HepG2 (cell line): ENCODE data around the gene PRKAG1. TPM values are rescaled to one million over a fixed set of nuclear protein-coding genes. Genes with fewer than 3 reads are reported as not detected.

Source experiments
- ERF ChIP-seq: IDR thresholded peaks from 2 replicates; pipeline ENCODE4 v1.6.1; 2018; ENCODE audit warnings: missing biosample characterization, missing genetic modification reagents
- GATA4 ChIP-seq: sonication (generic); IDR thresholded peaks from 2 replicates; pipeline ENCODE4 v1.6.1; 2016; ENCODE audit warnings: antibody characterized with exemption, low read depth, borderline replicate concordance
- HDAC6 ChIP-seq: fragments of 200-600 bp; sonication (generic); IDR thresholded peaks from 2 replicates; pipeline ENCODE4 v1.7.0; 2017; ENCODE audit warnings: mild to moderate bottlenecking, antibody characterized with exemption, low read length, low read depth
- MEF2D ChIP-seq: sonication (generic); formaldehyde crosslinking; IDR thresholded peaks from 2 replicates; pipeline ENCODE4 v1.5.1; 2020; ENCODE audit warnings: mild to moderate bottlenecking, missing genetic modification reagents
- MZF1 ChIP-seq: sonication (generic); formaldehyde crosslinking; IDR thresholded peaks from 2 replicates; pipeline ENCODE4 v1.8.1; 2023; ENCODE audit warnings: mild to moderate bottlenecking, missing genetic modification reagents, borderline replicate concordance
- NFE2 ChIP-seq: sonication (generic); formaldehyde crosslinking; IDR thresholded peaks from 2 replicates; pipeline ENCODE4 v1.4.0; 2020; ENCODE audit warnings: missing genetic modification reagents
- ZFP36 ChIP-seq: fragments of 150-350 bp; IDR thresholded peaks from 2 replicates; pipeline ENCODE4 v1.6.1; 2018; ENCODE audit warnings: borderline replicate concordance, low read length, low read depth; ENCODE audit not compliant: partially characterized antibody
- ZNF605 ChIP-seq: sonication (generic); formaldehyde crosslinking; IDR thresholded peaks from 2 replicates; pipeline ENCODE4 v1.8.0; 2022; ENCODE audit warnings: mild to moderate bottlenecking, missing genetic modification reagents
- polyA plus RNA-seq, 8 experiments: library from polyadenylated mRNA; depleted of rRNA in 3 of 8; stranded (reverse) in 7 of 8; unstranded in 1 of 8; fragments of >200 nt; fragmentation: Illumina TruSeq in 4 of 8; extraction: Trizol in 4 of 8; gene quantifications; 2 replicates each; pipeline versions ENCODE4 v1.2.1 to v1.2.3, GENCODE V29; 2011 to 2016; ENCODE audit warnings: low read depth in 4 of 8, missing spikeins in 1 of 8, mixed read lengths in 1 of 8; ENCODE audit not compliant: insufficient read depth in 1 of 8
- total RNA-seq, 5 experiments: library from RNA; depleted of rRNA; stranded (reverse); fragments of >200 nt; fragmentation: Illumina TruSeq; extraction: Trizol; gene quantifications; 2 replicates each; pipeline ENCODE4 v1.2.3, GENCODE V29; 2016; ENCODE audit warnings: low read depth in 1 of 5
- TF ChIP-seq, protein P1 (sequence below): sonication (generic); formaldehyde crosslinking; IDR thresholded peaks from 2 replicates; pipeline ENCODE4 v1.4.0; 2020; ENCODE audit warnings: missing genetic modification reagents, borderline replicate concordance
- TF ChIP-seq, protein P2 (sequence below): sonication (generic); formaldehyde crosslinking; IDR thresholded peaks from 2 replicates; pipeline ENCODE4 v1.5.0; 2020; ENCODE audit warnings: missing genetic modification reagents
- TF ChIP-seq, protein P3 (sequence below): sonication (generic); formaldehyde crosslinking; IDR thresholded peaks from 2 replicates; pipeline ENCODE4 v1.4.0; 2020; ENCODE audit warnings: missing genetic modification reagents, mild to moderate bottlenecking, borderline replicate concordance
- TF ChIP-seq, protein P4 (sequence below): sonication (generic); formaldehyde crosslinking; IDR thresholded peaks from 2 replicates; pipeline ENCODE4 v1.4.0; 2020; ENCODE audit warnings: mild to moderate bottlenecking, missing genetic modification reagents

The PRKAG1 gene
- total and polyA plus RNA-seq, 2 of the 13 experiments (the other 11 are each of a cell fraction or from before 2014, with no cell fraction given) = 26.1 to 32.8 TPM

DNA sequence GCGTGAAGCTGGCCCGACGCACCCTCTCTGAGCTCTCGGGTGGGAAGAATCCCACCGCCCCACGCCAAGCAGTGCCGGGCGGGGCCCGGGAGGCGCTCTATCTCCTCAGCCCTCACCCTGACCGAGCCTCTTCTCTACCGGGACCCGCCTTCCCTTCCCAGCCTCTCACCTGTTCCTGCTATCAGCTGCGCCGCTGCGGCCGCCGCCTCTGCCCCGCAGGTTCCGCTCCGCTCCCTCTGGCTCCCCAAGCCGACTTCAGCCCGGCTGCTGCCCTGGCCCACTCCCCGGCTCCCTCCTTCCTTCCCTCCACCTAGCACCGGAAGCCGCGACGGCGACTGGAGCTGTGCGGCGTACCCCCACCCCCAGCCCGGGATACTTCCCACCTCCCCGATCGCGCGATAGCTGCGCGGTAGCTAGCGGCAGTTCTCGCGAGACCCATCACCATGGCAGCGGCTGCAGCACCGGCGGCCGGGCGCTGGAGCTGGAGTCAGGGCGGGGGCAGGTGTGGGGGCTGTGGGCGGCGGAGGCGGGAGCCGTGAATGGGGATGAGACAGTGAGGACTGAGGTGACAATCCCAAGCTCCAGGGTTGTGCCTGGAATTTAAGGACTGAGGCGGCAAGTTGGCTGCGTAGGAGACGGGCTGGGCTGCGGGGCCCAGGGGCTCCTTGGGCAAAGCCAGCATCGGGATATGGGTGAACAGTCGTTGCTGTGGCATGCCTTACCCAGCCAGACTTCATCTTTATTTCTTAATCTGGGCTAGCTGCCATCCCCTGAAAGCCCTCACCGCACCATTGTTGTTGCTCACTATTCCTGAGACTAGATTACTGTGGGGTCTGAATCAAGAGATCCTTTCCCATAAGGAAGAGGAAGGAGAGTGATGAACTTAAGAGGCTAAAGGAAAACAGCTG, 61.2 kb downstream of the PRKAG1 start, which contains the start of gene ARF3 (continued):
- TF ChIP-seq, protein P1, sequence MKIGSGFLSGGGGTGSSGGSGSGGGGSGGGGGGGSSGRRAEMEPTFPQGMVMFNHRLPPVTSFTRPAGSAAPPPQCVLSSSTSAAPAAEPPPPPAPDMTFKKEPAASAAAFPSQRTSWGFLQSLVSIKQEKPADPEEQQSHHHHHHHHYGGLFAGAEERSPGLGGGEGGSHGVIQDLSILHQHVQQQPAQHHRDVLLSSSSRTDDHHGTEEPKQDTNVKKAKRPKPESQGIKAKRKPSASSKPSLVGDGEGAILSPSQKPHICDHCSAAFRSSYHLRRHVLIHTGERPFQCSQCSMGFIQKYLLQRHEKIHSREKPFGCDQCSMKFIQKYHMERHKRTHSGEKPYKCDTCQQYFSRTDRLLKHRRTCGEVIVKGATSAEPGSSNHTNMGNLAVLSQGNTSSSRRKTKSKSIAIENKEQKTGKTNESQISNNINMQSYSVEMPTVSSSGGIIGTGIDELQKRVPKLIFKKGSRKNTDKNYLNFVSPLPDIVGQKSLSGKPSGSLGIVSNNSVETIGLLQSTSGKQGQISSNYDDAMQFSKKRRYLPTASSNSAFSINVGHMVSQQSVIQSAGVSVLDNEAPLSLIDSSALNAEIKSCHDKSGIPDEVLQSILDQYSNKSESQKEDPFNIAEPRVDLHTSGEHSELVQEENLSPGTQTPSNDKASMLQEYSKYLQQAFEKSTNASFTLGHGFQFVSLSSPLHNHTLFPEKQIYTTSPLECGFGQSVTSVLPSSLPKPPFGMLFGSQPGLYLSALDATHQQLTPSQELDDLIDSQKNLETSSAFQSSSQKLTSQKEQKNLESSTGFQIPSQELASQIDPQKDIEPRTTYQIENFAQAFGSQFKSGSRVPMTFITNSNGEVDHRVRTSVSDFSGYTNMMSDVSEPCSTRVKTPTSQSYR (CRISPR knock-in tag) = peak; percentile 82; the same call in 1 of the 2 replicates
- TF ChIP-seq, protein P2, sequence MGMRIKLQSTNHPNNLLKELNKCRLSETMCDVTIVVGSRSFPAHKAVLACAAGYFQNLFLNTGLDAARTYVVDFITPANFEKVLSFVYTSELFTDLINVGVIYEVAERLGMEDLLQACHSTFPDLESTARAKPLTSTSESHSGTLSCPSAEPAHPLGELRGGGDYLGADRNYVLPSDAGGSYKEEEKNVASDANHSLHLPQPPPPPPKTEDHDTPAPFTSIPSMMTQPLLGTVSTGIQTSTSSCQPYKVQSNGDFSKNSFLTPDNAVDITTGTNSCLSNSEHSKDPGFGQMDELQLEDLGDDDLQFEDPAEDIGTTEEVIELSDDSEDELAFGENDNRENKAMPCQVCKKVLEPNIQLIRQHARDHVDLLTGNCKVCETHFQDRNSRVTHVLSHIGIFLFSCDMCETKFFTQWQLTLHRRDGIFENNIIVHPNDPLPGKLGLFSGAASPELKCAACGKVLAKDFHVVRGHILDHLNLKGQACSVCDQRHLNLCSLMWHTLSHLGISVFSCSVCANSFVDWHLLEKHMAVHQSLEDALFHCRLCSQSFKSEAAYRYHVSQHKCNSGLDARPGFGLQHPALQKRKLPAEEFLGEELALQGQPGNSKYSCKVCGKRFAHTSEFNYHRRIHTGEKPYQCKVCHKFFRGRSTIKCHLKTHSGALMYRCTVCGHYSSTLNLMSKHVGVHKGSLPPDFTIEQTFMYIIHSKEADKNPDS (CRISPR knock-in tag) = 0 out of 2 replicates have a peak, but pooled peaks have one; percentile 22
- TF ChIP-seq ZNF605 (CRISPR knock-in tag) (no peak), HDAC6 (no peak), ZFP36 (no peak), MZF1 (CRISPR knock-in tag) (no peak), MEF2D (CRISPR knock-in tag) (peak; percentile 78), GATA4 (0 out of 2 replicates have a peak, but pooled peaks have one; percentile 40), NFE2 (CRISPR knock-in tag) (no peak), ERF (peak; percentile 65; the same call in 1 of the 2 replicates)
- TF ChIP-seq, protein P3, sequence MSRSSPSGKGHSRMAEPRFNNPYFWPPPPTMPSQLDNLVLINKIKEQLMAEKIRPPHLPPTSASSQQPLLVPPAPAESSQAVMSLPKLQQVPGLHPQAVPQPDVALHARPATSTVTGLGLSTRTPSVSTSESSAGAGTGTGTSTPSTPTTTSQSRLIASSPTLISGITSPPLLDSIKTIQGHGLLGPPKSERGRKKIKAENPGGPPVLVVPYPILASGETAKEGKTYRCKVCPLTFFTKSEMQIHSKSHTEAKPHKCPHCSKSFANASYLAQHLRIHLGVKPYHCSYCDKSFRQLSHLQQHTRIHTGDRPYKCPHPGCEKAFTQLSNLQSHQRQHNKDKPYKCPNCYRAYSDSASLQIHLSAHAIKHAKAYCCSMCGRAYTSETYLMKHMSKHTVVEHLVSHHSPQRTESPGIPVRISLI = peak; percentile 36; the same call in 1 of the 2 replicates
- TF ChIP-seq, protein P4, sequence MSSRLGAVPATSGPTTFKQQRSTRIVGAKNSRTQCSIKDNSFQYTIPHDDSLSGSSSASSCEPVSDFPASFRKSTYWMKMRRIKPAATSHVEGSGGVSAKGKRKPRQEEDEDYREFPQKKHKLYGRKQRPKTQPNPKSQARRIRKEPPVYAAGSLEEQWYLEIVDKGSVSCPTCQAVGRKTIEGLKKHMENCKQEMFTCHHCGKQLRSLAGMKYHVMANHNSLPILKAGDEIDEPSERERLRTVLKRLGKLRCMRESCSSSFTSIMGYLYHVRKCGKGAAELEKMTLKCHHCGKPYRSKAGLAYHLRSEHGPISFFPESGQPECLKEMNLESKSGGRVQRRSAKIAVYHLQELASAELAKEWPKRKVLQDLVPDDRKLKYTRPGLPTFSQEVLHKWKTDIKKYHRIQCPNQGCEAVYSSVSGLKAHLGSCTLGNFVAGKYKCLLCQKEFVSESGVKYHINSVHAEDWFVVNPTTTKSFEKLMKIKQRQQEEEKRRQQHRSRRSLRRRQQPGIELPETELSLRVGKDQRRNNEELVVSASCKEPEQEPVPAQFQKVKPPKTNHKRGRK (CRISPR knock-in tag) = 0 out of 2 replicates have a peak, but pooled peaks have one; percentile 22
